SU-DHL-6 (cell line): ENCODE data around the gene TOP3A.

Experiments
- H2AFZ ChIP-seq: fragments of 200-600 bp; sonication (generic); 2 replicates; pipeline ENCODE4 v1.6.1; 2014; ENCODE audit warnings: low read depth, mild to moderate bottlenecking, moderate library complexity, mixed read lengths, antibody characterized with exemption, low read length; ENCODE audit not compliant: severe bottlenecking
- H3F3A ChIP-seq: fragments of 200-600 bp; shearing (Covaris generic); 2 replicates; pipeline ENCODE4 v1.6.0; 2016; ENCODE audit warnings: antibody characterized with exemption, mild to moderate bottlenecking; ENCODE audit not compliant: insufficient read depth
- H3K27ac ChIP-seq: fragments of 200-600 bp; sonication (generic); 2 replicates; pipeline ENCODE4 v1.5.1; 2016; ENCODE audit warnings: low read depth, mild to moderate bottlenecking, low read length, moderate library complexity, mixed read lengths
- H3K27me3 ChIP-seq: fragments of 200-600 bp; sonication (generic), shearing (Covaris generic); 2 replicates; pipeline ENCODE4 v1.6.0; 2014; ENCODE audit warnings: mild to moderate bottlenecking, low read length
- H3K36me3 ChIP-seq: fragments of 200-600 bp; sonication (generic); 2 replicates; pipeline ENCODE4 v1.6.1; 2014; ENCODE audit warnings: mild to moderate bottlenecking, low read length, mixed read lengths
- H3K4me2 ChIP-seq: fragments of 300-600, 200-600 bp; shearing (Covaris generic), sonication (generic); 2 replicates; pipeline ENCODE4 v1.6.0; 2014; ENCODE audit warnings: low read length, low read depth, mild to moderate bottlenecking; ENCODE audit not compliant: poor library complexity, severe bottlenecking
- H3K4me3 ChIP-seq: fragments of 200-600 bp; sonication (generic); 2 replicates; pipeline ENCODE4 v1.5.1; 2014; ENCODE audit warnings: antibody characterized with exemption, low read length, mild to moderate bottlenecking, mixed read lengths; ENCODE audit not compliant: insufficient read depth, poor library complexity, severe bottlenecking
- H3K79me2 ChIP-seq: fragments of 200-600 bp; sonication (generic); 2 replicates; pipeline ENCODE4 v1.6.1; 2014; ENCODE audit warnings: mild to moderate bottlenecking, low read length, moderate library complexity; ENCODE audit not compliant: insufficient read depth
- H3K9ac ChIP-seq: fragments of 200-600 bp; sonication (generic); 2 replicates; pipeline ENCODE4 v1.7.0; 2014; ENCODE audit warnings: mild to moderate bottlenecking, low read length
- H3K9me2 ChIP-seq: fragments of 200-600 bp; sonication (generic); replicated peaks from 2 replicates; pipeline ENCODE4 v1.6.1; 2014; ENCODE audit warnings: low read length; ENCODE audit not compliant: insufficient read depth
- H3K9me3 ChIP-seq: fragments of 200-600 bp; sonication (generic); 2 replicates; pipeline ENCODE4 v1.6.1; 2014; ENCODE audit warnings: low read length, mixed read lengths; ENCODE audit not compliant: insufficient read depth
- H4K20me1 ChIP-seq: fragments of 200-600 bp; sonication (generic); 2 replicates; pipeline ENCODE4 v1.6.1; 2014; ENCODE audit warnings: low read depth, mild to moderate bottlenecking, antibody characterized with exemption, low read length, moderate library complexity, mixed read lengths
- EZH2phosphoT487 ChIP-seq: fragments of 200-600 bp; sonication (generic), shearing (Covaris generic); conservative IDR thresholded peaks from 2 replicates; pipeline ENCODE4 v1.6.1; 2018; ENCODE audit warnings: mild to moderate bottlenecking, antibody characterized with exemption, low read length, moderate library complexity, mixed read lengths
- TF ChIP-seq, protein P1 (sequence below): fragments of 200-600 bp; sonication (generic); IDR thresholded peaks from one replicate; pipeline ENCODE4 v1.5.1; 2017; ENCODE audit warnings: antibody characterized with exemption, mild to moderate bottlenecking, low read length, moderate library complexity; ENCODE audit not compliant: insufficient read depth, poor library complexity, severe bottlenecking

TOP3A gene

GRCh38 chr17:18362698-18363100 lies 47.9 kb upstream of the TOP3A start:
- Histone ChIP-seq H3K79me2 (peaks cover 32% of the 10 kb centered on the region), H3K27me3 (no peaks in the 10 kb centered on the region), H3K9ac (peak overlapping the region; percentile 86), H2AFZ (peak overlapping the region; percentile 81), H4K20me1 (no peaks in the 10 kb centered on the region), H3K36me3 (no peaks in the 10 kb centered on the region), H3K9me2 (no peaks in the 10 kb centered on the region), H3K4me2 (peak overlapping the region; percentile 65), H3K4me3 (peak overlapping the region; percentile 80), H3F3A (no peaks in the 10 kb centered on the region), H3K9me3 (no peaks in the 10 kb centered on the region), H3K27ac (peak overlapping the region; percentile 51)
- TF ChIP-seq, protein P1, sequence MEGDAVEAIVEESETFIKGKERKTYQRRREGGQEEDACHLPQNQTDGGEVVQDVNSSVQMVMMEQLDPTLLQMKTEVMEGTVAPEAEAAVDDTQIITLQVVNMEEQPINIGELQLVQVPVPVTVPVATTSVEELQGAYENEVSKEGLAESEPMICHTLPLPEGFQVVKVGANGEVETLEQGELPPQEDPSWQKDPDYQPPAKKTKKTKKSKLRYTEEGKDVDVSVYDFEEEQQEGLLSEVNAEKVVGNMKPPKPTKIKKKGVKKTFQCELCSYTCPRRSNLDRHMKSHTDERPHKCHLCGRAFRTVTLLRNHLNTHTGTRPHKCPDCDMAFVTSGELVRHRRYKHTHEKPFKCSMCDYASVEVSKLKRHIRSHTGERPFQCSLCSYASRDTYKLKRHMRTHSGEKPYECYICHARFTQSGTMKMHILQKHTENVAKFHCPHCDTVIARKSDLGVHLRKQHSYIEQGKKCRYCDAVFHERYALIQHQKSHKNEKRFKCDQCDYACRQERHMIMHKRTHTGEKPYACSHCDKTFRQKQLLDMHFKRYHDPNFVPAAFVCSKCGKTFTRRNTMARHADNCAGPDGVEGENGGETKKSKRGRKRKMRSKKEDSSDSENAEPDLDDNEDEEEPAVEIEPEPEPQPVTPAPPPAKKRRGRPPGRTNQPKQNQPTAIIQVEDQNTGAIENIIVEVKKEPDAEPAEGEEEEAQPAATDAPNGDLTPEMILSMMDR: no peak
- TF ChIP-seq EZH2phosphoT487: no peak

GRCh38 chr17:18361837-18362697 lies 47.3 kb upstream of the TOP3A start:
- TF ChIP-seq, protein P1: no peak
- TF ChIP-seq EZH2phosphoT487: no peak
- H3K27me3 ChIP-seq: no peaks in the 10 kb centered on the region
- peak overlapping the region; percentile 65 for H3K4me2 ChIP-seq
- H3F3A ChIP-seq: no peaks in the 10 kb centered on the region
- no peaks in the 10 kb centered on the region for H3K9me3 ChIP-seq
- no peaks in the 10 kb centered on the region for H3K36me3 ChIP-seq
- H3K4me3 ChIP-seq: peak overlapping the region; percentile 80
- peak overlapping the region; percentile 51; the same call in 1 of the 2 replicates for H3K27ac ChIP-seq
- H3K9ac ChIP-seq: peak overlapping the region; percentile 86
- no peaks in the 10 kb centered on the region for H4K20me1 ChIP-seq
- no peaks in the 10 kb centered on the region for H3K9me2 ChIP-seq
- peaks cover 38% of the 10 kb centered on the region for H3K79me2 ChIP-seq
- H2AFZ ChIP-seq: no peak overlapping the region

DNA sequence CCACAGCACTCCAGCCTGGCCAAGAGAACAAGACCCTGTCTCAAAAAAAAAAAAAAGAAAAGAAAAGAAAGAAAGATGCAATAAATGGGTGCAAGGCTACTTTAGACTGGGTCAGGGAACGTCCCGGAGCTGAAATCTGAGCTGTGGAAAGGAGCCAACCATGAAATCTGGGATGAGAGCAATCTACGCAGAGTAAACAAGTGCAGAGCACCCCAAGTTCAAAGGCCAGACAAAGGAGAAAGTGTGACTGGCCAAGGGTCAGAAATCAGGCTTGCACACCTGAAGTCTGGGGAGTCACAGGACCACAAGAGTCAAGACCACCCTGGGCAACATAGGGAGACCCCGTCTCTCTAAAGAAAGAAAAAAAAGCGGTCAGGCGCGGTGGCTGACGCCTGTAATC lies 45.7 kb upstream of the TOP3A start:
- Histone ChIP-seq H3K79me2 (peaks cover 38% of the 10 kb centered on the region), H3K4me2 (no peak overlapping the region), H3K9me2 (no peaks in the 10 kb centered on the region), H3K9ac (no peak overlapping the region), H3K9me3 (no peaks in the 10 kb centered on the region), H3K36me3 (peaks cover 2% of the 10 kb centered on the region; the same call in 1 of the 2 replicates), H4K20me1 (no peaks in the 10 kb centered on the region), H3K27me3 (no peaks in the 10 kb centered on the region), H3K4me3 (no peak overlapping the region), H3K27ac (no peak overlapping the region), H3F3A (no peaks in the 10 kb centered on the region), H2AFZ (no peak overlapping the region)
- no peak for TF ChIP-seq EZH2phosphoT487
- TF ChIP-seq, protein P1: no peak
